Brain microvascular endothelial cell (primary cell): Measurements from ENCODE around the gene CACNA2D3.

Experiments
- DNase-seq: peaks from one replicate; pipeline ENCODE4 v3.0.0-alpha.2; 2020
- H3K27ac ChIP-seq: fragments of 250-450 bp; sonication (Bioruptor Pico); 2 replicates; pipeline ENCODE4 v1.5.1; 2020; ENCODE audit warnings: mild to moderate bottlenecking, moderate library complexity
- H3K27me3 ChIP-seq: fragments of 250-450 bp; sonication (Bioruptor Pico); replicated peaks from 2 replicates; pipeline ENCODE4 v1.5.1; 2020; ENCODE audit warnings: mild to moderate bottlenecking
- H3K36me3 ChIP-seq: fragments of 250-450 bp; sonication (Bioruptor Pico); replicated peaks from 2 replicates; pipeline ENCODE4 v1.5.1; 2020; ENCODE audit warnings: mild to moderate bottlenecking
- H3K4me3 ChIP-seq: 2 replicates; pipeline ENCODE4 v1.5.1; 2011; ENCODE audit warnings: low read depth, mild to moderate bottlenecking, control low read depth, low read length, moderate library complexity
- CTCF ChIP-seq: IDR thresholded peaks from 2 replicates; pipeline ENCODE4 v1.5.1; 2011; ENCODE audit warnings: low read depth, mild to moderate bottlenecking, moderate library complexity, low read length, control low read depth, inconsistent platforms; ENCODE audit errors: missing control alignments
- in situ Hi-C: cut with HindIII; loops from 2 replicates; pipeline ENCODE4 v1.10.0; 2017; ENCODE audit warnings: low sequenced_read_pairs, low pct_ligation_motif_present

Gene CACNA2D3

GRCh38 chr3:54784021-54784420, 661.7 kb downstream of the CACNA2D3 start:
- no peak for TF ChIP-seq CTCF
- in situ Hi-C loops = no loop called here
- no peak overlapping the region for H3K4me3 ChIP-seq
- no peaks in the 10 kb centered on the region for H3K36me3 ChIP-seq
- no peak for DNase-seq
- H3K27ac ChIP-seq = no peak overlapping the region
- no peaks in the 10 kb centered on the region for H3K27me3 ChIP-seq

GRCh38 chr3:54785976-54786375, 663.6 kb downstream of the CACNA2D3 start:
- Histone ChIP-seq H3K4me3 (no peak overlapping the region), H3K27me3 (no peaks in the 10 kb centered on the region), H3K27ac (no peak overlapping the region), H3K36me3 (no peaks in the 10 kb centered on the region)
- TF ChIP-seq CTCF = no peak
- no peak for DNase-seq
- in situ Hi-C loops = no loop called here

GRCh38 chr3:54790051-54790450, 667.7 kb downstream of the CACNA2D3 start:
- TF ChIP-seq CTCF = no peak
- Histone ChIP-seq H3K27me3 (no peaks in the 10 kb centered on the region), H3K4me3 (no peak overlapping the region), H3K36me3 (no peaks in the 10 kb centered on the region), H3K27ac (no peak overlapping the region)
- in situ Hi-C loops = no loop called here
- DNase-seq = no peak

- no peaks in the 10 kb centered on the region for H3K27me3 ChIP-seq
- H3K36me3 ChIP-seq = no peaks in the 10 kb centered on the region
These were observed 669.3 kb downstream of the CACNA2D3 start for GRCh38 chr3:54791501-54792156.

GRCh38 chr3:54792584-54792983, 670.2 kb downstream of the CACNA2D3 start:
- no peak for DNase-seq
- Histone ChIP-seq H3K4me3 (no peak overlapping the region), H3K36me3 (no peaks in the 10 kb centered on the region), H3K27me3 (no peaks in the 10 kb centered on the region), H3K27ac (no peak overlapping the region)
- TF ChIP-seq CTCF = no peak
- in situ Hi-C loops = no loop called here

More at GRCh38 chr3:54791501-54792156, 669.3 kb downstream of the CACNA2D3 start:
- Histone ChIP-seq H3K27ac (no peak overlapping the region), H3K4me3 (no peak overlapping the region)
- no peak for DNase-seq
- in situ Hi-C loops = no loop called here
- TF ChIP-seq CTCF = no peak

GRCh38 chr3:54793171-54793570, 670.8 kb downstream of the CACNA2D3 start:
- H3K4me3 ChIP-seq = no peak overlapping the region
- H3K27ac ChIP-seq = no peak overlapping the region
- in situ Hi-C loops = no loop called here
- no peaks in the 10 kb centered on the region for H3K36me3 ChIP-seq
- no peak for DNase-seq
- no peaks in the 10 kb centered on the region for H3K27me3 ChIP-seq
- TF ChIP-seq CTCF = no peak
